Osteoblast (primary cell): Measurements from ENCODE around the gene TBL1X. TPM values are rescaled to one million over a fixed set of nuclear protein-coding genes. Genes with fewer than 3 reads are reported as not detected.

Experiments
- DNase-seq: peaks from one replicate; pipeline ENCODE4 v3.0.0; 2011; ENCODE audit warnings: low spot score, mixed read lengths; ENCODE audit not compliant: insufficient read length; ENCODE audit errors: missing footprints
- H2AFZ ChIP-seq: 2 replicates; pipeline ENCODE4 v1.6.0; 2011; ENCODE audit warnings: mild to moderate bottlenecking, low read length
- H3K27ac ChIP-seq: 2 replicates; pipeline ENCODE4 v1.5.1; 2011; ENCODE audit warnings: mild to moderate bottlenecking, low read depth, low read length, moderate library complexity
- H3K27me3 ChIP-seq: 2 replicates; pipeline ENCODE4 v1.6.0; 2012; ENCODE audit warnings: mild to moderate bottlenecking, control low read depth, inconsistent platforms, low read length, moderate library complexity; ENCODE audit not compliant: insufficient read depth
- H3K36me3 ChIP-seq: 2 replicates; pipeline ENCODE4 v1.5.1; 2011; ENCODE audit warnings: mild to moderate bottlenecking, low read length, control low read depth, moderate library complexity; ENCODE audit not compliant: insufficient read depth
- H3K4me1 ChIP-seq: 2 replicates; pipeline ENCODE4 v1.5.1; 2011; ENCODE audit warnings: mild to moderate bottlenecking, low read length, control low read depth, moderate library complexity; ENCODE audit not compliant: insufficient read depth
- H3K4me2 ChIP-seq: 2 replicates; pipeline ENCODE4 v1.6.0; 2011; ENCODE audit warnings: mild to moderate bottlenecking, low read length; ENCODE audit not compliant: insufficient read depth
- H3K4me3 ChIP-seq: fragments of 200-600 bp; sonication (generic); 3 replicates; pipeline ENCODE4 v1.5.1; 2012; ENCODE audit warnings: mild to moderate bottlenecking, low read length, inconsistent platforms; ENCODE audit not compliant: insufficient read depth
- H3K79me2 ChIP-seq: 2 replicates; pipeline ENCODE4 v1.6.0; 2012; ENCODE audit warnings: mild to moderate bottlenecking, low read length, control low read depth, inconsistent platforms; ENCODE audit not compliant: insufficient read depth
- H3K9me3 ChIP-seq: 2 replicates; pipeline ENCODE4 v1.5.1; 2011; ENCODE audit warnings: low read depth, low read length, control low read depth
- H4K20me1 ChIP-seq: 2 replicates; pipeline ENCODE4 v1.6.0; 2012; ENCODE audit warnings: mild to moderate bottlenecking, low read length, control low read depth; ENCODE audit not compliant: insufficient read depth
- CTCF ChIP-seq: IDR thresholded peaks from 2 replicates; pipeline ENCODE4 v1.5.1; 2011; ENCODE audit warnings: mild to moderate bottlenecking, low read depth, low read length, moderate library complexity; ENCODE audit errors: extremely low read depth
- total RNA-seq: library from RNA; depleted of rRNA; stranded (reverse); fragments of >200 nt; gene quantifications from 2 replicates; pipeline ENCODE4 v1.2.3, GENCODE V29; 2012

TBL1X gene
- total RNA-seq, 1 donor: 15.2 TPM

GRCh38 chrX:9492901-9493300, 28.0 kb downstream of the TBL1X start:
- no peak for TF ChIP-seq CTCF
- Histone ChIP-seq H4K20me1 (peaks cover 8% of the 10 kb centered on the region), H3K4me2 (no peak overlapping the region)

GRCh38 chrX:9493936-9494335, 29.1 kb downstream of the TBL1X start:
- Histone ChIP-seq H3K9me3 (no peaks in the 10 kb centered on the region), H3K4me1 (no peaks in the 10 kb centered on the region), H3K27me3 (no peaks in the 10 kb centered on the region), H4K20me1 (peaks cover 14% of the 10 kb centered on the region), H3K79me2 (peaks cover 13% of the 10 kb centered on the region), H2AFZ (no peak overlapping the region), H3K36me3 (no peaks in the 10 kb centered on the region), H3K4me2 (no peak overlapping the region), H3K27ac (no peak overlapping the region), H3K4me3 (no peak overlapping the region)
- DNase-seq: no peak
- no peak for TF ChIP-seq CTCF

More at GRCh38 chrX:9492901-9493300, 28.0 kb downstream of the TBL1X start:
- H2AFZ ChIP-seq: no peak overlapping the region
- DNase-seq: peak; percentile 68
- H3K4me3 ChIP-seq: no peak overlapping the region
- H3K9me3 ChIP-seq: peaks cover 3% of the 10 kb centered on the region
- H3K27me3 ChIP-seq: no peaks in the 10 kb centered on the region
- no peaks in the 10 kb centered on the region for H3K36me3 ChIP-seq
- H3K79me2 ChIP-seq: peaks cover 13% of the 10 kb centered on the region
- no peak overlapping the region for H3K27ac ChIP-seq
- no peaks in the 10 kb centered on the region for H3K4me1 ChIP-seq

GRCh38 chrX:9494771-9495170, 29.9 kb downstream of the TBL1X start:
- no peaks in the 10 kb centered on the region for H3K27me3 ChIP-seq
- H3K4me2 ChIP-seq: no peak overlapping the region
- H3K4me3 ChIP-seq: no peak overlapping the region
- H4K20me1 ChIP-seq: peaks cover 17% of the 10 kb centered on the region
- no peak for TF ChIP-seq CTCF
- H3K79me2 ChIP-seq: peaks cover 7% of the 10 kb centered on the region
- no peaks in the 10 kb centered on the region for H3K9me3 ChIP-seq
- no peaks in the 10 kb centered on the region for H3K36me3 ChIP-seq
- H3K4me1 ChIP-seq: no peaks in the 10 kb centered on the region
- no peak overlapping the region for H2AFZ ChIP-seq
- DNase-seq: no peak
- no peak overlapping the region for H3K27ac ChIP-seq

- peaks cover 17% of the 10 kb centered on the region for H4K20me1 ChIP-seq
- H3K36me3 ChIP-seq: no peaks in the 10 kb centered on the region
- no peaks in the 10 kb centered on the region for H3K4me1 ChIP-seq
- no peak overlapping the region for H3K27ac ChIP-seq
- no peak for DNase-seq
- no peaks in the 10 kb centered on the region for H3K27me3 ChIP-seq
- no peak overlapping the region for H3K4me3 ChIP-seq
- no peaks in the 10 kb centered on the region for H3K9me3 ChIP-seq
- no peak for TF ChIP-seq CTCF
- H3K79me2 ChIP-seq: peaks cover 3% of the 10 kb centered on the region
- no peak overlapping the region for H2AFZ ChIP-seq
- H3K4me2 ChIP-seq: no peak overlapping the region
Observed at GRCh38 chrX:9495496-9495895, 30.6 kb downstream of the TBL1X start.
